IPS-11a (cell line): Measurements from ENCODE around the gene NPTXR.
"Not testable (repeated sequence)": the region's sequence is repeated elsewhere in the genome, so short reads cannot be mapped to it uniquely, and the experiment has no call there.

Experiments used
- H3K4me3 ChIP-seq: one replicate; pipeline ENCODE4 v1.5.1; 2013; ENCODE audit warnings: low read depth, low read length, control low read depth

Gene NPTXR

GRCh38 chr22:38868886-38869381 lies 25.1 kb upstream of the NPTXR start:
- no peak overlapping the region for H3K4me3 ChIP-seq

DNA sequence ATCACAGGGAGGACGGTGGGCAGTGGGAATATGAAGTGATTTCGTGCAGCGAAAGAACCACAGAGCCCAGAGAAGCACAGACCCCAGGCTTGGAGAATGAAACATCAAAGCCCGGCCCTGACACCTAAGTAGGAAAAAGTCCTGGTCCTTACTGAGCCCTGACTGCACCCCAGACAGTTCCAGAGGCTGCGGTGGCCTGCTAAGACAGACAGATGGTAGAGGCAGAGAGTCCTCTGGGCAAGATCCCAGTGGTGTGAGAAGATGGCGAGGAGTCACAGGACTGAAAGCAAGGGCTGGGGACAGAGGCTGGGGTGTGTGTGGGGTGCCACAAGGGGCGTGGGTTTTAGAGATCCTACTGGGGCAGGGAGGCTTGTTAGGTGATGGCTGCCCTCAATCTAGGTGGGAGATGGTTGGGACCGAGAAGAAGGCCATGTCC lies 24.5 kb upstream of the NPTXR start:
- no peak overlapping the region for H3K4me3 ChIP-seq

DNA sequence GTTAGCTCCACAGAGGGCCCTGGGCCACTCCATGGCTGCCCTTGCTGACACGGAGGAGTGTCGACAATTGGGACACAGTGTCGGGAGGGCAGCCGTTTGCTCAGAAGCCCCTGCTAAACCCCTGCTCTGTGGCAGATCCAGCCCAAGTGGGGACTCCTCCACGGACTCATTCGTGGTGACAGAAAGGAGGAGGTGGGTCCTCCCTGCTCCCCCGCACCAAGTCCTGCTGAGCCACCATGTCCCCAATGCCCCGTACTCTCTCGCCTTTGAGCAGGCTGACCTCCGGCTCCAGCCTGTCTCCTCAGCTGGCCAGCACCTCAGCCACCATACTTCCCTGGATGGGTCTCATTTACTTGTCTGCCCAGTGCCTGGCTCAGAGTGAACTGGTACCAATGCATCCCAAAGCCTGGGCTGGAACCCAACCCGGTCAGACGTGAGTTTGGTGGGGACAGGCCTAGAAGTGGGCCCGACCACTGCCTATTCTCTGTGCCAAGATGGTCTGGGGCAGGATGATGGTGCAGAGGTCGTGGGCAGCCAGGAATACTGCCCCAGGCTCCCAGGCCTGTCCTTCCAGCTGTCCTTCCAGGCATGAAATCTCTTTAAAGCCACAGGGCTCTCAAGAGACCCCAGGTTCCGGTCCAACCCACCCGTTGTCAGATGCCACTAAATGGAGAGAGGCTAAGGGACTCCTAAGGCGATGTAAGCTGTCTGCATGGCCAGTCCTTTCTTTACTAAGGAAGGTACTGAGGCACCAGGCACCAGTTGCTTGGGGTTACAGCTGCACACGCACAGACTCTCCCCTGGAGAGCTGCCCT lies 23.9 kb upstream of the NPTXR start:
- no peak overlapping the region for H3K4me3 ChIP-seq

GRCh38 chr22:38867124-38867455 lies 23.3 kb upstream of the NPTXR start:
- H3K4me3 ChIP-seq, result no peak overlapping the region

DNA sequence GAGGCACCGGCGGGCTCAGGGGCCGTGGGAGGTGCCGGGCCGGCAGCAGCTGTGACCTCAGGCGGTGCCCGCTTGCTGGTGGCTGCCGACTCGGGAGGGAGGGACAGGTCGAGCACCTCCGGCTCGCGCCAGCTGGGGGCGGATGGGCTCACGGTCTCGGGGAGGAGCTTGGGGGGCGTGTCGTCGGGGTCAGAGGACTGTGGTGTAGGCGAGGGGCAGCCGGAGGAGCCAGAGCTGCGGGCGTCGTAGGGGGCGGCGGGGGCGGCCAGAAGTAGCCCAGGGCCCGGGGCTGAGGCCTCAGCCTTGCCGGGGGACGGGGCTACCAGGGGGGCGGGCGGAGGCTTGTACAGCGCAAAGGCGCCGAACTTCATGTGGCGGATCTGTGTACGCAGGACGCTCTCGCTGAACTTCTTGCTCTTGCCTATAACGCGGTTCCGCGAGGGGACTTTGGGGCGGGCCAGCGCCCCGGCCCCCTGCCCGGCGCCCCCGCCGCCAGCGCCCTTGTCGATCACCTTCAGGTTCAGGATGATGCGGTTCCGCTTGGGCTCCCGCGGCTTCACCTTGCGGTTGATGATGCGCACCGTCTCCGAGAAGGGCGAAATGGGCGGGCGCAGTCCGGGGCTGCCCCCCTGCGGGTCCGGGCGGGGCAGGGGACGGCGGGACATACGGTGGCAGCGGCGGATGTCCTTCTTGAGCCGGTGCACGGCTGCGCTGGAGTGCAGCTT lies 22.7 kb upstream of the NPTXR start:
- peak overlapping the region; percentile 8 for H3K4me3 ChIP-seq

- H3K4me3 ChIP-seq, result peak overlapping the region; percentile 8
These were observed 22.2 kb upstream of the NPTXR start for GRCh38 chr22:38866024-38866398.

DNA sequence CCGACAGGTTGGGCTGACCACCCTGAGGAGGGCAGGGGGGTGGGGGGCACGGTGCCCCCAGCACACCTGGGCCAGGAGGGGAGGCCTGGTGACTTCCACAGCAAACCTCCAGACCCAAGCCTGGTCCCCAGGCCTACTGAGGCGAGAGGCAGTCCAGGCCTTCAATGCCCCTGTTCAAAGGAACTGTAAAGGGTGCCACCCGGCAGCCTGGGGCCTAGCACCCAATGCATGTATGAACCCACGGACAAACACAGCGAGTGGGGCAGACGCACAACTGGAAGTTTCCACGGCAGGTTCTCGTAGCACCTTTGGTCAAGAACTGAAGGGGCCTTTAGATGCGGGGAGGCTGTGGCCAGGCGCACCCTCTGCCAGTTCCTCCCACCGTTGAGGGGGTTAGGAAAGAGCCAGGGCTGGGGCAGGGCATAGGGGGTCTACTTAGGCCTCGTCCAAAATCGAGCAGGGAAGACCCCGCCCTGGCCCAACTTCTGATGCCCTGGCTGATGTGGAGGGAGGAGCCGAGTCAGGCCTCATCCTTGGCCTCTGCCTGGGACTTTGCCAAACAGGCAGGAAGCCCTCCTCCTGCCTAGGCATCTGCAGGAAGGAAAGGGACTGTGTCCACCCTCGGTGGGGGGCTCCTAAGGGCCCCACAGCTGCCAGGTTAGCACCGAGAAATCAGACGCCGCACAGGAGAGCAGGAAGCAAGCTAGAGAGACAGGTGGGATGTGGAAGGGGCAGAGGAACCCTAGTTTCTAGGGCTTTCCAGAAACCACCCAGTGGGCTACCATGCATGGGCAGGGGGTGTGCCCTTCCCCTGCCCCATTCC lies 21.6 kb upstream of the NPTXR start:
- H3K4me3 ChIP-seq, result no peak overlapping the region

DNA sequence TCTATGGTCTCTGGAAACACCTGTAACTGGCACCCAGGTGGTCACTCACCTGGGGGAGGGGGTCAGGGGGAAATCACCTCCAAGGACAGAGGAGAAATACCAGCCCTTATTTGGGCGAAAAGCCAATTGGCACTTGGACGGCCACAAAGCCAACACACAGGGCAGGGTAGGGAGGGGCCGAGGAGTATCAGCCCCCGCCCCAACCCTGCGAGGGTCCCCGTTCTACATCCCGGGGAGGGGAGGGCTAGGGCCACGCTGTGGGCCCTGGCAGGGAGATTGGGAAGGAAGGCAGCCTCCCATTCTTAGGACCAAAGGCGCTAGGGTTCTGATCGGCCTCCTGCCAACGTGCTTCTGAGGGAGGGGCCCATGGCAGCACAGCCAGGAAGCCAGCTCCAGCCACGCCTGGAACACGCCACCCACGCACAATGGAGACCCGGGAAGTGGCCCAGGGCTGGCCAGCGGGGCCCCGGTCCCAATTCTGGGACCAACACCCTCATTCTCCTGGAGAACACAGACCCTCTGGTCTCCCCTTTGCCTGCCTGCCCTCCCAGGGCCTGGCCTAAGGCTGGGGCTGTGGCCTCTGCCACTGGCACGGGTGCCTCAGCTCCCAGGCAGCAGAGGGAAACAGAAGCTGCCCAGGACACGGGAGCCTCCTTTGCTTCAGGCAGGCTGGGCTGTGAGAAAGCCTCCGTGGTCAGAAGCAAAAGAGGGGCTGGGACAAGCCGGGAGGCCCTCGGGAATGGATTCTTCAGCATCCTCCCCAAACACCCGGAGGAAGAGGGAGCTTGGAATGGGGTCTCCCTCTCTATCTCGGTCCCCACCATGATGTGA lies 20.7 kb upstream of the NPTXR start:
- H3K4me3 ChIP-seq, result no peak overlapping the region

GRCh38 chr22:38863531-38864131 lies 19.8 kb upstream of the NPTXR start:
- no peak overlapping the region for H3K4me3 ChIP-seq

- no peak overlapping the region for H3K4me3 ChIP-seq
These were observed 18.8 kb upstream of the NPTXR start for GRCh38 chr22:38862375-38863329.

DNA sequence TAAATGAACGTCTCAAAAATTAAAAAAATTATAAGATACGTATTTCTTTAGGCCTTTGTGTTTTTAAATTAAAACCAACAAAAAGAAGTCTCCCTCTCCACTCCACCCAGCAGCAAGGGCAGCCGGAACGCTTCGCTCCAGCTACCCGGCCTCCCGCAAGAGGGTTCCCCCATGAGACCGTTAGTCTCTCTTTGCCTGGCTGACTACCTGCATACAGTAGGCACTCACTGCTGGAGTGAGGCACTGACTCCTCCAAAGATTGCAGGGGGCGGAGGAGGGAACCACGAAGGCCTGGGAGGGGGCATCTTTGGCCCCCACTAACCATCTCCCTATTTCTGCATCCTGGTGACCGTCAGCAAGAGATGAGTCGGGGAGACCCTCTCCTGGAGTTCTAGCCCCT lies 18.1 kb upstream of the NPTXR start:
- no peak overlapping the region for H3K4me3 ChIP-seq

- H3K4me3 ChIP-seq, result no peak overlapping the region
These were observed 17.5 kb upstream of the NPTXR start for GRCh38 chr22:38861170-38861876.

- no peak overlapping the region for H3K4me3 ChIP-seq
These were observed 16.7 kb upstream of the NPTXR start for GRCh38 chr22:38860283-38861169.

DNA sequence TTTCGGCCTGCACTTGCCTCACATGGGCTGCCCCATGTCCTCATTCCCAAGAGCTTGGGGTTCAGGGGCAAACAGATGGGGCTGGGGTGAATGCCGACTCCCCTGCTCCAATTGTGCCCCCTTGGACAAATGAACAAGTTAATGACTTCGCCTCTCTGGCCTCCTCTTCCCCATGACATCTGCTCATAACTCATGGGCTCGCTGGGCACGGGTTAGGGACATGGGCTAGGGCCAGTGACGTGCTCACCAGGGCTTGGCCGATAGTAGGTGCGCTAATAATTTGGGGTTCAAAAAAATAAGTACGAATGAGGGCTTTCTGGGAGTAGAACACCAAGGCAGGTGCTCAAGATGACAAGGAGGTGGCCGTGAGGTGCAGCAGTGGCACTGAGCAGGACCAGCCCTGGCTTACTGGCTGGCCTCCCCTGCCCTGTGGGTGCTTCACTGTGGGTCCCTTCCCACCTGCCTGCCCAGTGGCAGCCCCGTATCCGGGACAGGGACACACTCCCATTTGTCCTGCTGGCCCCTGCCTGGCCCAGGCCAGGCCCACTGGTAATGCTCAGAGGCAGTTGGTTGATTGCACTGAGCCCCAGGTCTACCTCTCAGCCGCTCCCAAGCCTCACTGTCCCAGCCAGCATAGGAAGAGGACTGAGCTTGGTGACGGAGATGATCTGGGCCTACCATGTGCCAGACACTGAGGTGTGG lies 15.9 kb upstream of the NPTXR start:
- H3K4me3 ChIP-seq, result no peak overlapping the region

- no peak overlapping the region for H3K4me3 ChIP-seq
These were observed 14.7 kb upstream of the NPTXR start for GRCh38 chr22:38858492-38858891.

DNA sequence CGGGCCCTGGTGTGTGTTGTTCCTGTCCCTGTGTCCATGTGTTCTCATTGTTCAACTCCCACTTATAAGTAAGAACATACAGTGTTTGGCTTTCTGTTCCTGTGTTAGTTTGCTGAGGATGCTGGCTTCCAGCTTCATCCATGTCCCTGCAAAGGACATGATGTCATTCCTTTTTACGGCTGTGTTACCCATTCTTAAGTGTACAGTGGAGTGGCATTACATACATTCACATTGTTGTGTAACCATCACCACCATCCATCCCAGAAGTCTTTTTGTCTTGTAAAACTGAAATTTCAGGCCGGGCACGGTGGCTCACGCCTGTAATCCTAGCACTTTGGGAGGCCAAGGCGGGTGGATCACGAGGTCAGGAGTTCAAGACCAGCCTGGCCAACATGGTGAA lies 10.6 kb upstream of the NPTXR start:
- not testable (repeated sequence) for H3K4me3 ChIP-seq

GRCh38 chr22:38853883-38854282 lies 10.1 kb upstream of the NPTXR start:
- not testable (repeated sequence) for H3K4me3 ChIP-seq
